Measurements from ENCODE around the gene ITGAD.

ITGAD gene

GRCh38 chr16:31458844-31459686, 65.9 kb downstream of the ITGAD start, which contains the start of gene ARMC5:
TSS of gene ARMC5 (plus strand) at chr16:31459501. CDS start at chr16:31459525, 24 bp downstream.
- DNase-seq (ENCODE audit: extremely low read depth in 1 of 2, low read depth in 1 of 2) = peak; percentile 92 to 96

GRCh38 chr16:31459687-31460581, 66.8 kb downstream of the ITGAD start:
- peak; percentile 98 to 100 for DNase-seq (ENCODE audit: extremely low read depth in 1 of 2, low read depth in 1 of 2)

GRCh38 chr16:31460582-31461002, 67.5 kb downstream of the ITGAD start:
- no peak for DNase-seq (ENCODE audit: extremely low read depth in 1 of 2, low read depth in 1 of 2)

GRCh38 chr16:31461201-31461920, 68.2 kb downstream of the ITGAD start:
- DNase-seq (ENCODE audit: extremely low read depth in 1 of 2, low read depth in 1 of 2) = no peak

GRCh38 chr16:31461921-31462804, 69.0 kb downstream of the ITGAD start:
- DNase-seq (ENCODE audit: extremely low read depth in 1 of 2, low read depth in 1 of 2) = no peak

- DNase-seq (ENCODE audit: extremely low read depth in 1 of 2, low read depth in 1 of 2) = no peak
These were observed 71.2 kb downstream of the ITGAD start for GRCh38 chr16:31464348-31464769.

- no peak for DNase-seq (ENCODE audit: extremely low read depth in 1 of 2, low read depth in 1 of 2)
These were observed 71.7 kb downstream of the ITGAD start for GRCh38 chr16:31464781-31465260.

- DNase-seq (ENCODE audit: extremely low read depth in 1 of 2, low read depth in 1 of 2) = no peak
These were observed 72.7 kb downstream of the ITGAD start for GRCh38 chr16:31465788-31466370.

- DNase-seq (ENCODE audit: extremely low read depth in 1 of 2, low read depth in 1 of 2) = no peak
These were observed 73.3 kb downstream of the ITGAD start for GRCh38 chr16:31466381-31466841.

- DNase-seq (ENCODE audit: extremely low read depth in 1 of 2, low read depth in 1 of 2) = no peak
These were observed 74.1 kb downstream of the ITGAD start for GRCh38 chr16:31467151-31467773.

- DNase-seq (ENCODE audit: extremely low read depth in 1 of 2, low read depth in 1 of 2) = no peak
These were observed 74.7 kb downstream of the ITGAD start for GRCh38 chr16:31467858-31468257.

GRCh38 chr16:31470615-31471014, 77.5 kb downstream of the ITGAD start:
- DNase-seq (ENCODE audit: extremely low read depth in 1 of 2, low read depth in 1 of 2) = no peak

- DNase-seq (ENCODE audit: extremely low read depth in 1 of 2, low read depth in 1 of 2) = no peak
These were observed 78.2 kb downstream of the ITGAD start for GRCh38 chr16:31471241-31471874.

GRCh38 chr16:31471875-31472708, 79.0 kb downstream of the ITGAD start, which contains the start of gene TGFB1I1:
TSS of gene TGFB1I1 (plus strand) at chr16:31472152. CDS start at chr16:31472189, 37 bp downstream.
- no peak for DNase-seq (ENCODE audit: extremely low read depth in 1 of 2, low read depth in 1 of 2)

- peak in 1 of 2 donors; percentile 37 for DNase-seq (ENCODE audit: extremely low read depth in 1 of 2, low read depth in 1 of 2)
These were observed 79.6 kb downstream of the ITGAD start for GRCh38 chr16:31472709-31473203.

- DNase-seq (ENCODE audit: extremely low read depth in 1 of 2, low read depth in 1 of 2) = no peak
These were observed 80.3 kb downstream of the ITGAD start for GRCh38 chr16:31473264-31473984.

Data from stimulated activated CD8-positive, alpha-beta memory T cell treated with anti-CD3 and anti-CD28 coated beads, Interleukin-7, amount 100 ng/mL, for 48 hours (primary cell).